ENCODE measurements around the gene NFAT5.
"Not testable (repeated sequence)": the region's sequence is repeated elsewhere in the genome, so short reads cannot be mapped to it uniquely, and the experiment has no call there.

DNA sequence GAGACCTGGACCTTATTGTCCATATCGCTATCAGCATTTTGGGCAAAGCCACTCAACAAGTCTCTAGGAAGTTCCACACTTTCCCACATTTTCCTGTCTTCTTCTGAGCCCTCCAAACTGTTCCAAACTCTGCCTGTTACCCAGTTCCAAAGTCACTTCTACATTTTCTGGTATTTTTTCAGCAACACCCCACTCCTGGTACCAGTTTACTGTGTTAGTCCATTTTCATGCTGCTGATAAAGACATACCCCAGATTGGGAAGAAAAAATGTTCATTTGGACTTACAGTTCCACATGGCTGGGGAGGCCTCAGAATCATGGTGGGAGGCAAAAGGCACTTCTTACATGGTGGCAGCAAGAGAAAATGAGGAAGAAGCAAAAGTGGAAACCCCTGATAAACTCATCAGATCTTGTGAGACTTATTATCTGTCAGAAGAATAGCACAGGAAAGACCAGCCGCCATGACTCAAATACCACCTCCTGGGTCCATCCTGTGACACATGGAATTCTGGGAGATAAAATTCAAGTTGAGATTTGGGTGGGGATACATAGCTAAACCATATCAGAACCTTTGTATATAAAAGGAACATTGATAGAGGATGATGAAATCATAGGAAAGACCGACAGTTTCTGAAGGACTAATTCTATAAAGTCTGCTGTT is 71.6 kb downstream of the NFAT5 start:
- TF ChIP-seq SPI1, TAF1, POLR2A, POU2F2 (IDR thresholded peaks at IDR 0.05; ENCODE audit: low read depth, low read length): not testable (repeated sequence)
